ENCODE results near the gene PRDM2.

- no peak for TF ChIP-seq CTCF (conservative IDR thresholded peaks at IDR 0.05)
- TF ChIP-seq ZFX (IDR thresholded peaks at IDR 0.05), result no peak
Measured at GRCh38 chr1:13683206-13683605, 16.8 kb upstream of the PRDM2 start.

Data from C4-2B (cell line).